NOMO-1 treated with DMSO at 0.1 percent for 48 hours (cell line): Measurements from ENCODE around the gene KLRF1.

ENCODE experiments used
- DNase-seq: peaks from one replicate; lab custom pipeline; 2025; ENCODE audit not compliant: unreplicated experiment; lab: John Stamatoyannopoulos, UW

The KLRF1 gene

GRCh38 chr12:9827209-9827888 is at the start of gene KLRF1:
TSS of gene KLRF1 (plus strand) at chr12:9827481. CDS start at chr12:9827545, 64 bp downstream.
- no peak for DNase-seq

GRCh38 chr12:9779209-9779608 is 48.1 kb upstream of the KLRF1 start:
- DNase-seq: peak; percentile 43

GRCh38 chr12:9781360-9781759 is 45.9 kb upstream of the KLRF1 start:
- DNase-seq: no peak

- DNase-seq: no peak
Measured at GRCh38 chr12:9782547-9783382, 44.5 kb upstream of the KLRF1 start.

GRCh38 chr12:9784326-9784725 is 43.0 kb upstream of the KLRF1 start:
- no peak for DNase-seq

- peak; percentile 32 for DNase-seq
Measured at GRCh38 chr12:9784816-9785215, 42.5 kb upstream of the KLRF1 start.

- DNase-seq: peak; percentile 45
Measured at GRCh38 chr12:9786726-9787717, 40.3 kb upstream of the KLRF1 start.

GRCh38 chr12:9792185-9792900 is 34.9 kb upstream of the KLRF1 start:
- DNase-seq: no peak

- DNase-seq: no peak
Measured at GRCh38 chr12:9792961-9793617, 34.2 kb upstream of the KLRF1 start.

GRCh38 chr12:9793779-9794395 is 33.4 kb upstream of the KLRF1 start:
- peak; percentile 96 for DNase-seq

- DNase-seq: peak; percentile 60
Measured at GRCh38 chr12:9794484-9795093, 32.7 kb upstream of the KLRF1 start.

- DNase-seq: no peak
Measured at GRCh38 chr12:9795945-9796344, 31.3 kb upstream of the KLRF1 start.

GRCh38 chr12:9796346-9796745 is 30.9 kb upstream of the KLRF1 start:
- no peak for DNase-seq

GRCh38 chr12:9796971-9797370 is 30.3 kb upstream of the KLRF1 start:
- DNase-seq: peak; percentile 36

- peak; percentile 92 for DNase-seq
Measured at GRCh38 chr12:9797722-9798619, 29.3 kb upstream of the KLRF1 start.

- DNase-seq: no peak
Measured at GRCh38 chr12:9799961-9800360, 27.3 kb upstream of the KLRF1 start.

- DNase-seq: no peak
Measured at GRCh38 chr12:9805883-9806282, 21.4 kb upstream of the KLRF1 start.

- DNase-seq: no peak
Measured at GRCh38 chr12:9806714-9807113, 20.6 kb upstream of the KLRF1 start.
